Neural progenitor cell (in vitro differentiated cells): ENCODE measurements around the gene ZNF638.

Experiments
- CTCF ChIP-seq: fragments of 200-600 bp; sonication (generic); IDR thresholded peaks from 2 replicates; pipeline ENCODE4 v1.5.1; 2017; ENCODE audit warnings: antibody characterized with exemption, mild to moderate bottlenecking
- EZH2phosphoT487 ChIP-seq: fragments of 200-600 bp; sonication (generic); IDR thresholded peaks from 2 replicates; pipeline ENCODE4 v1.6.1; 2017; ENCODE audit warnings: antibody characterized with exemption

DNA sequence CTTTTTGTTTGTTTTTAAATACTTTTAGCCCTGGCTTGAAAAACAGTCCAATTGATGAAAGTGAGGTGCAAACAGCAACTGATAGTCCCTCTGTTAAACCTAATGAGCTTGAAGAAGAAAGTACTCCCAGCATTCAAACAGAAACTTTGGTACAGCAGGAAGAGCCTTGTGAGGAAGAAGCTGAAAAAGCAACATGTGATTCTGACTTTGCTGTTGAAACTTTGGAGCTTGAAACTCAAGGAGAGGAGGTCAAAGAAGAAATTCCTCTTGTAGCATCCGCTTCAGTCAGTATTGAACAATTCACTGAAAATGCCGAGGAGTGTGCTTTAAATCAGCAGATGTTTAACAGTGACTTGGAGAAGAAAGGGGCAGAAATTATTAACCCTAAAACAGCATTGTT lies 91.2 kb downstream of the ZNF638 start:
- TF ChIP-seq CTCF, result no peak
- no peak for TF ChIP-seq EZH2phosphoT487
